Activated CD4-positive, alpha-beta T cell treated with anti-CD3 and anti-CD28 coated beads, Interleukin-2, amount 10 ng/mL, durations not matched to agents 24 days and 14 days (primary cell): ENCODE measurements around the gene COL25A1. TPM values are rescaled to one million over a fixed set of nuclear protein-coding genes. Genes with fewer than 3 reads are reported as not detected.

Experiments used
- DNase-seq: peaks from one replicate; pipeline ENCODE4 v3.0.0; 2022
- H3K27ac Mint-ChIP-seq: one replicate; pipeline ENCODE4 v1.8.0; 2022; ENCODE audit warnings: mild to moderate bottlenecking, mixed read lengths
- H3K27me3 Mint-ChIP-seq: one replicate; pipeline ENCODE4 v1.8.0; 2022; ENCODE audit warnings: mixed read lengths
- H3K36me3 Mint-ChIP-seq: one replicate; pipeline ENCODE4 v1.8.0; 2022; ENCODE audit warnings: low read depth, mild to moderate bottlenecking, mixed read lengths
- H3K4me1 Mint-ChIP-seq: one replicate; pipeline ENCODE4 v1.8.0; 2021; ENCODE audit warnings: mixed read lengths
- H3K4me3 Mint-ChIP-seq: one replicate; pipeline ENCODE4 v1.8.0; 2022; ENCODE audit warnings: mild to moderate bottlenecking, moderate library complexity, mixed read lengths
- H3K9me3 Mint-ChIP-seq: one replicate; pipeline ENCODE4 v1.8.0; 2021; ENCODE audit warnings: mixed read lengths
- intact Hi-C: fragments of 100-400 bp; cut with micrococcal nuclease; formaldehyde crosslinking; loops from one replicate; pipeline ENCODE4 v1.15.1; 2023
- total RNA-seq: library from RNA; stranded (reverse); gene quantifications from 2 replicates; pipeline ENCODE4 v1.2.3, GENCODE V29; 2022

COL25A1 gene
- total RNA-seq, 1 donor from 2014 or later = not detected

- Mint-ChIP-seq H3K27me3 (peaks cover 3% of the 10 kb centered on the region), H3K4me1 (peaks cover 6% of the 10 kb centered on the region), H3K4me3 (no peak overlapping the region), H3K27ac (no peak overlapping the region), H3K9me3 (no peaks in the 10 kb centered on the region), H3K36me3 (no peaks in the 10 kb centered on the region)
- no peak for DNase-seq
- intact Hi-C loops = no loop called here
Observed at GRCh38 chr4:108900018-108900580, 402.4 kb downstream of the COL25A1 start.

GRCh38 chr4:108893468-108893867 is 409.0 kb downstream of the COL25A1 start:
- Mint-ChIP-seq H3K4me1 (no peaks in the 10 kb centered on the region), H3K27ac (no peak overlapping the region), H3K36me3 (no peaks in the 10 kb centered on the region), H3K4me3 (no peak overlapping the region), H3K27me3 (no peaks in the 10 kb centered on the region), H3K9me3 (peaks cover 5% of the 10 kb centered on the region)
- no peak for DNase-seq
- intact Hi-C loops = no loop called here

- Mint-ChIP-seq H3K27me3 (no peaks in the 10 kb centered on the region), H3K4me3 (no peak overlapping the region), H3K36me3 (no peaks in the 10 kb centered on the region), H3K9me3 (peaks cover 5% of the 10 kb centered on the region), H3K4me1 (no peaks in the 10 kb centered on the region), H3K27ac (no peak overlapping the region)
- no peak for DNase-seq
- intact Hi-C loops = no loop called here
Observed at GRCh38 chr4:108891896-108892590, 410.4 kb downstream of the COL25A1 start.

- no peak overlapping the region for H3K4me3 Mint-ChIP-seq
- H3K36me3 Mint-ChIP-seq = no peaks in the 10 kb centered on the region
- no peaks in the 10 kb centered on the region for H3K27me3 Mint-ChIP-seq
- peaks cover 5% of the 10 kb centered on the region for H3K9me3 Mint-ChIP-seq
- H3K4me1 Mint-ChIP-seq = no peaks in the 10 kb centered on the region
- intact Hi-C loops = no loop called here
- DNase-seq = no peak
- no peak overlapping the region for H3K27ac Mint-ChIP-seq
Observed at GRCh38 chr4:108890484-108890881, 412.0 kb downstream of the COL25A1 start.

GRCh38 chr4:108889696-108890483 is 412.6 kb downstream of the COL25A1 start:
- Mint-ChIP-seq H3K4me1 (peaks cover 4% of the 10 kb centered on the region), H3K27ac (no peak overlapping the region), H3K4me3 (no peak overlapping the region), H3K27me3 (no peaks in the 10 kb centered on the region), H3K36me3 (no peaks in the 10 kb centered on the region), H3K9me3 (peaks cover 5% of the 10 kb centered on the region)
- no peak for DNase-seq
- intact Hi-C loops = no loop called here

GRCh38 chr4:108888769-108889168 is 413.7 kb downstream of the COL25A1 start:
- no peak overlapping the region for H3K27ac Mint-ChIP-seq

GRCh38 chr4:108887034-108887433 is 415.4 kb downstream of the COL25A1 start:
- no peaks in the 10 kb centered on the region for H3K27me3 Mint-ChIP-seq
- no peak overlapping the region for H3K27ac Mint-ChIP-seq
- intact Hi-C loops = no loop called here
- no peaks in the 10 kb centered on the region for H3K9me3 Mint-ChIP-seq
- no peak for DNase-seq
- no peak overlapping the region for H3K4me3 Mint-ChIP-seq
- H3K36me3 Mint-ChIP-seq = no peaks in the 10 kb centered on the region
- peaks cover 8% of the 10 kb centered on the region for H3K4me1 Mint-ChIP-seq

More at GRCh38 chr4:108888769-108889168, 413.7 kb downstream of the COL25A1 start:
- H3K4me1 Mint-ChIP-seq = peaks cover 8% of the 10 kb centered on the region
- no peaks in the 10 kb centered on the region for H3K27me3 Mint-ChIP-seq
- H3K9me3 Mint-ChIP-seq = peaks cover 5% of the 10 kb centered on the region
- no peaks in the 10 kb centered on the region for H3K36me3 Mint-ChIP-seq
- no peak overlapping the region for H3K4me3 Mint-ChIP-seq
- no peak for DNase-seq
- intact Hi-C loops = no loop called here

GRCh38 chr4:108885211-108885610 is 417.2 kb downstream of the COL25A1 start:
- Mint-ChIP-seq H3K36me3 (no peaks in the 10 kb centered on the region), H3K4me1 (peaks cover 8% of the 10 kb centered on the region), H3K27ac (no peak overlapping the region), H3K9me3 (no peaks in the 10 kb centered on the region), H3K27me3 (no peaks in the 10 kb centered on the region), H3K4me3 (peak overlapping the region; percentile 25)
- intact Hi-C loops = no loop called here
- no peak for DNase-seq

- Mint-ChIP-seq H3K27ac (no peak overlapping the region), H3K27me3 (no peaks in the 10 kb centered on the region), H3K4me3 (no peak overlapping the region), H3K9me3 (no peaks in the 10 kb centered on the region), H3K36me3 (no peaks in the 10 kb centered on the region), H3K4me1 (peaks cover 8% of the 10 kb centered on the region)
- intact Hi-C loops = loop anchor here (5.0 kb wide), 1 partner anchor 37 kb away; no protein-coding TSS in a partner anchor
- no peak for DNase-seq
Observed at GRCh38 chr4:108884596-108884995, 417.9 kb downstream of the COL25A1 start.

- Mint-ChIP-seq H3K27me3 (peaks cover 2% of the 10 kb centered on the region), H3K27ac (no peak overlapping the region), H3K9me3 (no peaks in the 10 kb centered on the region), H3K4me1 (peaks cover 11% of the 10 kb centered on the region), H3K36me3 (no peaks in the 10 kb centered on the region), H3K4me3 (no peak overlapping the region)
- DNase-seq = no peak
- intact Hi-C loops = loop anchor here (5.0 kb wide), 1 partner anchor 35 kb away; no protein-coding TSS in a partner anchor
Observed at GRCh38 chr4:108881986-108882385, 420.5 kb downstream of the COL25A1 start.

GRCh38 chr4:108881190-108881589 is 421.3 kb downstream of the COL25A1 start:
- Mint-ChIP-seq H3K36me3 (no peaks in the 10 kb centered on the region), H3K9me3 (no peaks in the 10 kb centered on the region), H3K4me1 (peaks cover 11% of the 10 kb centered on the region), H3K4me3 (no peak overlapping the region), H3K27ac (no peak overlapping the region), H3K27me3 (peaks cover 2% of the 10 kb centered on the region)
- intact Hi-C loops = loop anchor here (5.0 kb wide), 1 partner anchor 34 kb away; no protein-coding TSS in a partner anchor
- no peak for DNase-seq

GRCh38 chr4:108878806-108879205 is 423.7 kb downstream of the COL25A1 start:
- no peak overlapping the region for H3K4me3 Mint-ChIP-seq
- peaks cover 7% of the 10 kb centered on the region for H3K9me3 Mint-ChIP-seq
- no peak for DNase-seq
- H3K27me3 Mint-ChIP-seq = peaks cover 13% of the 10 kb centered on the region
- H3K36me3 Mint-ChIP-seq = no peaks in the 10 kb centered on the region
- no peak overlapping the region for H3K27ac Mint-ChIP-seq
- H3K4me1 Mint-ChIP-seq = peaks cover 4% of the 10 kb centered on the region
- intact Hi-C loops = no loop called here

- H3K36me3 Mint-ChIP-seq = no peaks in the 10 kb centered on the region
- H3K27me3 Mint-ChIP-seq = peaks cover 13% of the 10 kb centered on the region
- intact Hi-C loops = no loop called here
- H3K4me1 Mint-ChIP-seq = peaks cover 4% of the 10 kb centered on the region
- H3K27ac Mint-ChIP-seq = no peak overlapping the region
- H3K4me3 Mint-ChIP-seq = no peak overlapping the region
- no peak for DNase-seq
- H3K9me3 Mint-ChIP-seq = peaks cover 7% of the 10 kb centered on the region
Observed at GRCh38 chr4:108877821-108878220, 424.6 kb downstream of the COL25A1 start.

- no peak overlapping the region for H3K27ac Mint-ChIP-seq
Observed at GRCh38 chr4:108874806-108875205, 427.7 kb downstream of the COL25A1 start.

More at GRCh38 chr4:108874806-108875205, 427.7 kb downstream of the COL25A1 start:
- H3K4me3 Mint-ChIP-seq = no peak overlapping the region
- no peak for DNase-seq
- H3K9me3 Mint-ChIP-seq = peaks cover 7% of the 10 kb centered on the region
- peaks cover 14% of the 10 kb centered on the region for H3K27me3 Mint-ChIP-seq
- H3K36me3 Mint-ChIP-seq = no peaks in the 10 kb centered on the region
- H3K4me1 Mint-ChIP-seq = peaks cover 4% of the 10 kb centered on the region
- intact Hi-C loops = no loop called here
